ENCODE results near the gene CAMKMT.

- TF ChIP-seq EP300 (IDR thresholded peaks at IDR 0.05) = no peak
- TF ChIP-seq CTCF (IDR thresholded peaks at IDR 0.05) = no peak
These were observed 276.9 kb downstream of the CAMKMT start for GRCh38 chr2:44638649-44639048.
